Measurements from ENCODE around the gene SETD1B.
A peak's percentile ranks its signal among the peaks of the same experiment; 100 is the strongest.

Gene SETD1B

DNA sequence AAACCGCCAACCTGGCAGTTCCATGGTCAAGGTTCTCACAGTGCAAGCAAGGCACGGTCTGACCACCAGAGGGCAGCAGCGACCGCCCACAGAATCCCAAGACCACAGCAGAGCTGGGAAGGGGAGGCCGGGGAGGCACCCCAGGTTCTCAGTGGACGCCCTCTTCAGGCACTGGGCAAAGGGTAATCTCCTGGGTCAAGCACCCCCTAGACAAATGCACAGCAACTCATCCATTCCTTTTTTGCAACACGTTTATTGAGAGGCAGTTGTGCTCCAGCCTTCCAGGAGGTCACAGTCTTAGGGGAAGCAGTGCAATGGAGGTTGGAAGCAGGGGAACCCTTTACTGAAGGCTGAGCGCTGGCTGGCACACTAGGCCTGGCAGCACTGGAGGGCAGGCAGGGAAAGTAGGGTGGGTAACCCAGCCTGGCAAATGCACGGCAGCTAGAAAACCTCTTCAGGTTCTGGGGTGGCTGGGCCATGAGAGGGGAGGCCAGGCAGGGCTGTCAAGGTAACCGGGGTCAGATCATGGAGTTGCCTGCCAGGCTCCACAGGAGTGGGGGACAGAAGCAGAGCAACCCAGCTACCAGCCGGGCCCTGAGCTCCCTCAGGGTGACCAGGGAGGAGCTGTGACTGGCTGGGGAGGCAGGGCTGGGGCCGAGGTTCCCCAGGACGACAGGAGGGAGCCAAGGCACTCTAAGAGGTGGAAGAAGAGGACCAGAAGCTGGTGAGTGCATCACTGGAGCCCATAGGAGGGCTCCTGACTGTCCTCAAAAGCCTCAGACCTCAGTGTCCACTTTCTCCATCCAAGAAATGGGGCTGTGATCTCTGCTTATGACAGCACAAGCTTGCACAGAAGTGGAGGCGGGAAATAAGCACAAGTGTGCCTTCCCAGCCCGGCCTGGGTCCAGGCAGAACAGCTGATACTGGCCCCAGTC, 8.5 kb upstream of the SETD1B start:
- peak; percentile 92 for DNase-seq (ENCODE audit: low spot score)

DNA sequence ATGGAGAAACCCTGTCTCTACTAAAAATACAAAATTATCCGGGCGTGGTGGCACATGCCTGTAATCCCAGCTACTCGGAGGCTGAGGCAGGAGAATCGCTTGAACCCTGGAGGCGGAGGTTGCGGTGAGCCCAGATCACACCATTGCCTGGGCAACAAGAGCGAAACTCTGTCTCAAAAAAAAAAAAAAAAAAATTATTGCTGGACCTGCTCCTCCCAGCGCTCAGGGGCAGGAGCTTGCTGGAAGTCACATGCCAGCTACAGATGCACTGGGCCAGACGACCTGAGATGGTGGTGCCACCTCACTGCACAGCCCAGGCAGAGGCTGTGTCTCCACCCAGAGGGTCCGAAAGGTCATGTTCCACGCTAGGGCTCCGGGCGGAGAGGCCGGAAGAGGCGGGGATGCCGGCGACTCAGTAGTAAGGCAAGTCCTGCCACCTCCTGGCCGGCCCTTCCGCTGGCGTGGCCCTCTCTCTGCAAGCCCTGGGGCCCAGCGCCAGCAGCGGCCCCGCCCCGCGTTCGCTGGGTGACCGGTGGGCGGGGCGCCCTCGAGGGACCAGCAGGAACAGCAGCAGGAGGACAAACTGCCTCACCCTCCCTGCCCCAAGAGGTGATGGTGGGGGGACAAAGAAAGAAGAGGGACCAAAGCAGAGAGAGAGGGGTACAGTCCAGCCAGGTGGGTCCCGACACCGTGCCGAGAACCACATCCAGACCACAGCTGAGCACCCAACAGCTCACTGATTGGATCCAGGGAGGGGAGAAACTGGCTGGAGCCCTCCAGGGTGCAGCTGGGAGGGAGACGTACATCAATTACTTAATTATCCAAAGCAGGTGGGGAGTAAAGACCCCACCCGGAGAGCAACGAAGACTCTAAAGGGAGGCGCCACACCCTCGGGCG, 6.7 kb upstream of the SETD1B start:
- peak; percentile 96 for DNase-seq (ENCODE audit: low spot score)

DNA sequence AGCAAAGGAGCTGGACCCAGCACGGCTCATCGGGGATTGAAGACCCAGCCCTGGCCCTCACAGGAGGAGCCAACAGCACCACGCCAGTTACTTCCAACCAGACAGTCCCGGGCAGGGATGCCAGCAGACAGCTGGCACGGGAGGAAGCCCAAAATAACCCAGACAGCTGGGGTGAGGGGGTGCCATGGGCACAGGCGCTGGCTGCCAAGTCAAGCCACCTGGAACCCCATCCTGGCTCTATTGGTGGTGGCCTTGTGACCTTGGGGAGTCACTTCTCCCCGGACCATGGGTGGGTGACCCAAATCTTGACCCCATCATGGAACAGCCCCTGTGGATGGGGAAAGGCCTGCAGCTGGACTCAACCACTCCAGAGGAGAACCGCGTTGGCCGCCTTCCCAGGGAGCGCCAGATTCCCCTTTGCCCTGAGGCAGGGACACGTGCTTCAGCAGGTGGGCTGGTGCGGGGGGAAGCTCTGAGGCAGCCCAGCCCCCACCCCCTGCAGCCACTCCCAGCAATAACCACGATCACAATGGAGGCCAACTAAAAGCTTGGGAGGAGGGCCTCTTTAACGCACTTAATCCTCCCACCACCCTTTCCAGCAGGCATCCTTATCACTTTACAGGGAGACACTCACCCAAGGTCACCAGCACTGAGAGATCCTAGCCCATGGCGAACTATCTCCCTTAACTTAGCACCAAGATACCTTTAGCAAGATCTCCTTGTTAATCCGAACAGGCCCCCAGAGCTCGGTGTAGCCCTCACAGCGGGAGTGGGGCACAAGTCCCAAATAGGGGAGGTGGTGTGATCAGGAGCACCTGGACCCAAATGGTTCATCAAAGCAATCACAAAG, 5.6 kb upstream of the SETD1B start:
- peak; percentile 77 for DNase-seq (ENCODE audit: low spot score)

DNA sequence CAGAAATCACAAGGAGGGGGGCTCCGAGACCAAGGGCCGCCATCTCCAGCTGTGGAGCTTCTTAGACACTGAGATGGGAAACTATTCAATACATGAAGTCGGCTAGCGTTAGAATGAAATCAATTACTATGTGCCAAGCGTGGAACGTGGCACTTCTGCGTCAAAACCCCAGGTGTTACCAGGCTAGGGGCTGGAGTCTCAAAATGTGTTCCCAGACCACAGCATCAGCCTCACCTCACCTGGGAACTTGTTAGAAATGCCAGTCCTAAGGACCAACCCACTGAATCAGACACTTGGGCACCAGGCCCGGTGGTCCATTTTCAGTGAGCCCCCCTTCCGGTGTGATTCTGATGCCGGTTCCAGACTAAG, 5.0 kb upstream of the SETD1B start:
- DNase-seq (ENCODE audit: low spot score), result no peak

DNA sequence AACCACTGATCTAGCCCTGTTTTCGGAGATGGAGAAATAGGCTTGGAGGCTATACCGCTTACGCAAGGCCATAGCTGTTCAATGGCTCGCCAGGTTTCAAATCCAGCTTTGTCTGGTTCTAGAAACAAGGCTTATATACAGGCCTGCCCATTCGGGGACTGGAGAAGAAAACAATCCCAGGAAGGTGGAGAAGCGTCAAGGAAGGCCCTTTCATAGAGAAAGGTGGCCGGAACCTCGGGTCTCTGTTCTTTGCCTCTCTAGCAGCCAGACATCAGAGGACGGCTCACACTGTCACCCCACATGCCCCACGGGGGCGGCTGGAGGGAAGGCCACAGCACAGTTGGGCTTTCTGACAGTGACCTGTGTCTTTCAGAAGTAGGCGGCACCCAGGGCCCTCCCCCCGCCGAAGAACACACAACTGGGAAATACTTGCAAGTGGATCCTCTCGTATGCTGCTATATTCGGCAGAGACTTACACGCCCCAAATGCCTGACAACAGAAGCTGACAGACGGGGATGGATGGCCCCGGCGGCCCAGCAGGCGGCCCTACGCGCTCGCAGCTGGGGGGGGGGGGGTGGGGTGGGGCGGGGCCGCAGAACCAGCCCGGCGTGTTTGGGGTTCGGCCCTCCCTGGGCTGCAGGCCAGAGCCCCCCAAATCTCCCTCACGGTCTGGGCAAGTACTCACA, 4.5 kb upstream of the SETD1B start:
- peak; percentile 81 for DNase-seq (ENCODE audit: low spot score)

DNA sequence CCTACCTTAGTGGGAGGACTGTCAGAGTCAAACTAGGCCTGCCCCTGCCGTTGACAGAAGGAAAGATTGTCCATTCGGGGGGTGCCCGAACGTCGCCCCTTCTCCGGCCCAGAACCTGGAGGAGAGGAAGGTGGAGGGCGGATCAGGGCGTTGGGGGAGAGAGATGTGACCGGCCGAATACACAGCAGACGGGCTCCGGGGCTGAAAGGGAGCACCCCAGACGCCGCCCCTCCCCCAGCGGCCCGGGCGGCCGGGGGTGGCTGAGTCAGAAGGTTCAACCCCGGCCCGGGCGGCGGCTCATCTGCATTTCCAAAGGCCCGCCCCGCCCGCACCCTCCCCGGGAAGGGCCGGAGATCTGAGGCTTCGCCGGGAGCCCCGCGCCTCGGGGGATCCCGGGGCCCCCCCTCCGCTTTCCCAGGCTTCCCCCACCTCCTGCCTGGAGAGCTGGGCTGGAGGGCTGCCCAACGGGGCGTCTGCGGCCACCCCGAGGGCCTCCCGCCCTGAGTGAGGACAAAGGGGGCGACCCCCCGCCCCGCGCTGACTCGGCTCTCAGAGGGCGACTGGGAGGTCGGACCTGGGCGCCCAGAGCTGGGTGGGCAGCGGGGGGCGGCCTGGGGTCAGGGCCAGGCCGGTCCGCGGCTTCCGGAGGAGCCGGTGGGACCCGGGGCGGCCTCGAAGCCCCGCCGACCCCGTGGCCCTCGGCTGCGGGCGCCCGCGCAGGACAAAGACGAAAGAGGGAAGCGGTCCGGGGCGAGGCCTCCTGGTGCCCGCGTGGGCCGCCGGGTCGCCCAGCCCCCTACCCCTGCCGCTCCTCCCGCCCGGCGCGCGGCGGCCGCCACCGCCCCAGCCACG, 3.7 kb upstream of the SETD1B start:
- peak; percentile 87 for DNase-seq (ENCODE audit: low spot score)

DNA sequence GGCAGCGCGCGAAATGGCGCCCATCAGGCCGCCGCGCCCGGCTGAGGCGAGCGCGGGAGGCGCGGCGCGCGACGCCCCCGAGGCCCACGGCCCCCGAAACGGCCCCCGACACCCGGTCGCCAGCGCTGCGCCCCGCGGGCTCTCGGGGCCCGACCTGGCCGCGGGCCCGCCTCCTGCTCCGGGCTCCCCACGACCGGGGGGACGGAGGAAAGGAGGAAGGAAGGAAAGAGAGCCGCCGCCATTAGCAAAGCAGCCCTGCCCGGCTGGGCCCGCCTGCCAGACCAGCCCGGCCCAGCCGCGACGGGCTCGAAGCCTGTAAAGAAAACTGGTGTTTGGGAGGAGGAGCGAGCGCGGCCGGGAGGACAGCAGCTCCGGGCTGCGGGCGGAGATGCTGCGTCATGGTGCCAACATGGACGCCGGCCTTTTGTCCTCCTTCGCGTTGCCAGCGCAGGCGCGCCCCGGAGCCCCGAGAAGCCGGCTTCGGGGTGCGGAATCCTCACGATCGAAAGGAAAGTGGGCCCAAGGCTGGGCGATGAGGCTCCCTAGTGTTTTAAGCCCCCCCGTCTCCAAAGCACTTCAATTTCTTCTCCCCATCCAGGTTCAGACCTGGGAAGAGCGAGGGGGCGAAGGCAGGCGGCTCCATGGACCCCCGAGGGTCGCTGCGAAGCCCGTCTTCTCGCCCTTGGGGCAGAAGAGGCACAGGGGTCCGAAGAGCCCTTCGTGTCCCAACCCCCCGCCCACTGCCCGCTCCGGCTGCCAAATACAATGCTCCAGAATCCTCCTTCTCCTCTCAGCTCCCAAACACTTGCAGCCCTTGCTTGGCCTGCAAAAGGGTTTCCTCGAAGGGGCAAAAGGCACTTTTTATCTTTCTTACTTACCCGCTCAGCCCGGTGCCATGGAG, 2.9 kb upstream of the SETD1B start:
- peak; percentile 86 for DNase-seq (ENCODE audit: low spot score)

DNA sequence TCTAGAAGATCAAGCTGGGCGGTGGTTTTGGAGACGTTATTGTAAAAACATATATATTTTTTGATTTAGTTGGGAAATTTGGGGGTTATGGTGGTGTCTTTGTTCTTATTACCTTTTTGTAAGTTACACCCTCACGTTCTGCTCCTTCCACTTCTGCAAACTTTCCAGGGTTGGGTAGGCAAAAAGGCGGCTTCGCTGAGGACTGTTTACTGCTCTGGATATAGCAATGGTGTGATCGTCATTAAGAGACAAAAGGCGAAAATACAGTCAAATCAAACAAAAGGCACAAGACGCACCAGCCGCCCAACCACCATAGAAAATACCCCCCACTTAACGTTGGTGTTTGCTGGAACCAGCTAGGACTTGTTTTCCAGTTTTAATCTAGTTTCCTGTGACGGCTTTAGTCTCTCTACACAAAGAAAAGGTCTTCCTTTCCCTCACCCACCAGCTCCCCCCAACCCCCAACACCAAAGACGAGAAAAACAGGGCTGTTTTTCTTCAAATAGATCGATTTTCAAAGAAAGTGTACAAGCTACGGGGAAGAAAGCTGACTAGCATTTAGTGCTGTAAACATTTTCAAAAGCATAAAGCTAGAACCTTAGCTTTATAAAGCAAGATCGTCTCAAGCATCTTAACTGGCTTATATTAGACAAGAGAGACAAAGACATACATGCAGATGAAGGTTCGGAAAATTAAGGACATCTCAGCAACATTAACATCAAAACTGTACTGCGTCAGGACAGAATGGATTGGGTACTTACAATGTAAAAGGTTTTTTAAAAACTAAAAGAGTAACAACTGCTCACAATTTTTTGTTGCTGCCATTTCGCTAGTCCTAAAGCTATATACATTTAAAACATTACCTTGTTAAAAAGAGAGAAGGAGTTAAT, 2.0 kb upstream of the SETD1B start:
- DNase-seq (ENCODE audit: low spot score), result peak; percentile 74

DNA sequence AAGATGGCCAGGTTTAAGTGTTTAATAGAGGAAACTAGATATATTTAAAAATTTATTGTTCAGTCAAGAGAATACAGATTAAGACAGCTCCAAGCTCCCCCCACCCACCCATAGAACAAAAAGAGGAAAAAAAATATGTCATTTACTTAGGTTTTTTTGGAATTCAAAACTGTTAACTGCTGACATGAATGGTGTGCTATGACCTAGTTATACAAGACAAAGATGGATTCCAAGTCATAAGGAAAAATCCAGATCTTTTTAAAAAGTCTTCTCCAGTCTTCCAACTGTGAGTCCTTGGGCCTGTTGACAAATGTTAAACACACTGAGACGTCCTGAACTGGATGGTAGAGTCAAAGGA, 1.3 kb upstream of the SETD1B start:
- DNase-seq (ENCODE audit: low spot score), result no peak

DNA sequence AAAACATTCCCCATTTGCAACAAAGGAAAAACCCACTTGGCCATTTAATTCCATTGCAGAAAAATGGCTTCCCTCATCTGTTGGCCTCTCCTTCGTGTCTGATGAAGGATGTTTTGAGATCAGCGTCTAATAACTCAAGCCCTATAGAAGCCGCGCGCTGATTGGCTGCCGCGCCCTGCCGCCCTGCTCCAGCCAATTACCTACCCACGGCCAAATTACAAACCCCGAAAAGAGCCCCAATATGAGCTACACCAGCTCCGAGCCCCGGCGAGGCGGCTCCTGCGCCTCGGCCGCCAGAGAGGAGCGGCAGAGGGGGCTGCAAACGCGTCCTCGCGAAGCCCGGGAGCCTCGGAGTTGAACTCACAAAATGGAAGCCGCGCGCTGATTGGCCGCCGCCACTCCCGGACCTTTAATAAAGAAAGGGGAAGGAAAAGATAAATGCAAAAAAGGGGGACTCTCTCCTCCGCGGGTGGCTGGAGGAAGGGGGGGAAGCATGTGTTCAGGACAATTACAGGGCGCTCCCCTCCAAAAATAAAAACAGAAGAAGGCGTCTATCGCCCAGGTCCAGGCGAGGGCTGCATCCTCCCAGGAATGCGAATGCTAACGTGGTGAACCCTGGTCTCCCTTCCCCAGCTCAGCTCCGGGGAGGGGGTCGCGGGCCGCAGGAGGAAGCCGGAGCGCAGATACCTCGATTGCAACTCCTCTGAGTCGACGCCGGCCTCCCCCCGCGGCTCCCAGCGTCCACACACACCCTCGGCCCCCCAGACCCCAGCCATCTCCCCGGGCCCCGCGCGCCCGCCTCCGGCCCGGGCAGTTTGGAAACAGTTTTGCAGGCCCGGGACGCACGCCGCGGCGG, 738 bp upstream of the SETD1B start:
- peak; percentile 95 for DNase-seq (ENCODE audit: low spot score)

DNA sequence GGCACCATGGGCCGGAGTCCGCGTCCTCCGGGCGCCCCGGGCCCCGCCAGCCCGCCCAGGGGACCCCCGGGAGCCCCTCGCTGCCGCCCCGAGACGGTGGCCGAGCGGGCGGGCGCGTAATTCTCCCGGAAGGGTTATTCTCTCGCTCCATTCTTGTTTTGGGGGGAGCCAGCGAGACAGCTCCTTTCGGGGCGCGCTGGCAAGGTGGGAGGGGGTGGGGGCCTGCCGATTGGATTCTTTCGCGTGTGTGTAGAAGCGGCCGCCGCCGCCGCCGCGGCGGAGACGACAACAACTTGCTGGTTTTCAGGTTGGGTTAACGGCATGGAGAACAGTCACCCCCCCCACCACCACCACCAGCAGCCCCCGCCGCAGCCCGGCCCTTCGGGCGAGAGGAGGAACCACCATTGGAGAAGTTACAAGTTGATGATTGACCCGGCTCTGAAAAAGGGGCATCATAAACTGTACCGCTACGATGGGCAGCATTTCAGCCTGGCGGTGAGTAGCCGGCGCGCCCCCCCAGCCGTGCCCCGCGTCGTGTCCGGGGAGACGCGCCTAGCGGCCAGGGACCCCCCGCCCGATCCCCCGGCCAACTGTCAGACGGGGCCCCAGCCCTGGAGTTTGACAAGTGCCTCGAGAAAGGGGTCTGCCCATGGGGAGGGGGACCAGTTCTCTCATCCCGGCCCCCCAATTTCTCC, 755 bp downstream of the SETD1B start:
- DNase-seq (ENCODE audit: low spot score), result peak; percentile 71

DNA sequence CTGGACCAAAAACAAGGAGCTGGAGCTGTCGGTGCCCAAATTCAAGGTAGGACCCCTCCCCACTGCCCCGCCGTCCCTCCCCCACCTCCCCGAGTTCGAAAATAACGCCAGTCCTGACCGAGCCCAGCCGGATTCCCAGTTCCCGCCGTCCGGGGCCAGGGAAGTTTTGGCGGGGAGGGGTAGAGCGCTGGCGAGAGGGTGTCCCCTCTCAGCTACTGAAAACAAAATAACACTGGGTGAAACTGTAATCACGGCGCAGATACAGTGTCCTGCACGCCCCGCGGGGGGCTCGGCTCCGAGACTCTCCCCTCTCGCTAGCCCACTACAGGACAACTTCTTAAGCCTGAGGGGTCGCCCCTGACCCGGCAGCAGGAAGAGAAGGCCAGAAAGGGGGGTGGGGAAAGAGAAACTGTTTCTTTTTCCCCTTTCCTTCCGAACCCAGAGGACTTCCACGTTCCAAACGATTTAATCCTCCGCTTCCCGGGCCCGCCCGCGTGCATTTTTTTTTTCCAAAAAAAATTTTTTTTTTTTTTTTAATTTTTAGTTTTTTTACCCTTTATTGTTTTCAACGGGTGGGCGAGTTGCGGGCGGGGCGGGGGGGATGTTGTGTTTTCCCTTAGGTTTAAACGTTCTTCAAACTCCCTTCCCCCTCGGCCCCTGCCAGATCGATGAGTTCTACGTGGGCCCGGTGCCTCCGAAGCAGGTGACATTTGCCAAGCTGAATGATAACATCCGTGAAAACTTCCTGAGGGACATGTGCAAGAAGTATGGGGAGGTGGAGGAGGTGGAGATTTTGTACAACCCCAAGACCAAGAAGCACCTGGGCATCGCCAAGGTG, 1.6 kb downstream of the SETD1B start:
- DNase-seq (ENCODE audit: low spot score), result peak; percentile 69

DNA sequence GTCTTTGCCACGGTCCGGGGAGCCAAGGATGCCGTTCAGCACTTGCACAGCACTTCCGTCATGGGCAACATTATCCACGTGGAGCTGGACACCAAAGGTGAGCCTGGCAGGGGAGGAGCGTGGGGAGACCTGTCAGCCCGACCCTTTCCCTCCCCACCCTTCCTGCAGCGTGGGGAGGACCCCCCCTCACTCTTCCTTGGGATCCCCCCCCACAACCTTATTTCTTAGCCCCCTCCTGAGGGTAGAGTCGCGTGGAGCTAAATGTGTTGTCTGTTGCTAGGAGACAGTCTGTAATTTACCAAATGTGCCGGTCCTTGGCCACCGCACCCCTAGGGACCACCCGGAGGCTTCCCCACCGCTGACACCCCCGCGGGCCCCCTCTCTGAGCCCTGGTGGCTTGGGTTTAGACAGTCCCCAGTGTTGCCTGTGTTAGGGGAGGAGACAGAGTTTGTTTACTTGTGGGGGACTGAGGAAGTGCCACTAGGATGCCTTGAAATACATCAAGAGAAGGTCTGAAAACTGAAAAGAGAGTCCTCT, 2.3 kb downstream of the SETD1B start:
- no peak for DNase-seq (ENCODE audit: low spot score)

DNA sequence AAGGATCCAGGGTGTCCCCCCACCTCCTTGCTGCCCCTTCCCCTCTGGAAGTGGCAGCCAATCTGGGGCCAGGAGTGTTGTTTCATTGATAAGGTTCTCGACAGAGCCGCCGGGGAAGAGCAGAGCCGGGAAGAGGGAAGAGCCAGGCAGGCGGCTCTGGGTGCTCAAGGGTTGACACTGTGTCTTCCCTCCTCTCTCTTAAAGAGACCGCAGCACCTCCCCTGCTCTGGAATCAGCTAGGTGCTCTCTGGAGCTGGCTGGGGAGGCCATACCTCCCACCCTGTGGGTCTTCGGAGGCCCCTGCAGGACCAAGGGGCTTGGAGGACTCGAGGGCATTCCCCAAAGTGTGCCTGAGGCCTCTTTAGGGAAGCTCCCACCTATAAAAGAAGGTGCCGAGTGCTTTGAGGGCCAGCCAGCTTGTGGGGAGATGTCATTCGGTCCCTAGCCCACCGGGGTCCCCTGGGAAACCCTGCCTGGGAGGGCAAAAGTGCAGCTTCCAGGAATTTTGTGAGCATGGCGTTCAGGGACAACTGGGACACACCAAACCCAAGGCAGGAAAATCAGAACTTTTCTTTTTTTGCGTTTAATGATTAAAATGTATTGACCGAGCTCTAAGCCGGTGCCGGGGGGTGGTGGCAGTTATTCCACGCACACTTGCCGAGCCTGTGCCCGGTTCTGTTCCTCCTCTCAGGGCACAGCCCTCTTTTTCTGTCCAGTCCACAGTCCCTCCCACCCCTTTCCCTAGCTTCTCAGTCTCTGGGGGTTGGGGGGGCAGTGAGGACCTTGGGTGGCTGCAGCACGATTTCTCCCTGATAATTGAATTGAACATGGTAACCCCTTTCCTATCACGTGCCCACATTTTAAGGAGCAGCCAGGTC, 3.0 kb downstream of the SETD1B start:
- DNase-seq (ENCODE audit: low spot score), result peak; percentile 58

All from ecto neural progenitor cell (in vitro differentiated cells).